Placental epithelial cell (primary cell): ENCODE results near the gene IFNA16. TPM values are rescaled to one million over a fixed set of nuclear protein-coding genes. Genes with fewer than 3 reads are reported as not detected.

ENCODE experiments used
- total RNA-seq: library from RNA; depleted of rRNA; stranded (reverse); fragments of >200 nt; gene quantifications from 2 replicates; pipeline ENCODE4 v1.2.3, GENCODE V29; 2012

The IFNA16 gene
- total RNA-seq, result not detected in 2 replicates

GRCh38 chr9:21217211-21217610 is at the start of gene IFNA16:
TSS of gene IFNA16 (minus strand) at chr9:21217311. CDS start at chr9:21217305, 6 bp downstream.

GRCh38 chr9:21239911-21240310 is 22.8 kb upstream of the IFNA16 start, which contains the start of gene IFNA14:
TSS of gene IFNA14 (minus strand) at chr9:21240005. CDS start at chr9:21239935, 70 bp downstream.

GRCh38 chr9:21228122-21228521 is 11.0 kb upstream of the IFNA16 start, which contains the start of gene IFNA17:
TSS of gene IFNA17 (minus strand) at chr9:21228222. CDS start at chr9:21228173, 49 bp downstream.

GRCh38 chr9:21207043-21207442 is 10.1 kb downstream of the IFNA16 start, which contains the start of gene IFNA10:
TSS of gene IFNA10 (minus strand) at chr9:21207143. CDS start at chr9:21207097, 46 bp downstream.

GRCh38 chr9:21202105-21202504 is 15.0 kb downstream of the IFNA16 start, which contains the start of gene IFNA7:
TSS of gene IFNA7 (minus strand) at chr9:21202205. CDS start at chr9:21202165, 40 bp downstream.

GRCh38 chr9:21187487-21187886 is 29.6 kb downstream of the IFNA16 start, which contains the start of gene IFNA4:
TSS of gene IFNA4 (minus strand) at chr9:21187587. CDS start at chr9:21187531, 56 bp downstream.

GRCh38 chr9:21166560-21166959 is 50.6 kb downstream of the IFNA16 start, which contains the start of gene IFNA21:
TSS of gene IFNA21 (minus strand) at chr9:21166660. CDS start at chr9:21166612, 48 bp downstream.

Other genes starting within 250 kb of the IFNA16 start
- 25.9 and 30.0 TPM in 2 replicates for gene HACD4, start 185.7 kb downstream of the IFNA16 start, total RNA-seq
- gene IFNB1, start 139.4 kb downstream of the IFNA16 start, total RNA-seq, result not detected in 2 replicates
- gene IFNW1, start 75.5 kb downstream of the IFNA16 start, total RNA-seq, result not detected in 2 replicates
- gene IFNA21, start 50.7 kb downstream of the IFNA16 start, total RNA-seq, result not detected in 2 replicates
- not detected in 2 replicates for gene IFNA4, start 29.7 kb downstream of the IFNA16 start, total RNA-seq
- gene IFNA7, start 15.1 kb downstream of the IFNA16 start, total RNA-seq, result not detected in 2 replicates
- gene IFNA10, start 10.2 kb downstream of the IFNA16 start, total RNA-seq, result not detected in 2 replicates
- not detected in 2 replicates for gene IFNA17, start 10.9 kb upstream of the IFNA16 start, total RNA-seq
- not detected in 2 replicates for gene IFNA14, start 22.7 kb upstream of the IFNA16 start, total RNA-seq
- gene IFNA5, start 88.0 kb upstream of the IFNA16 start, total RNA-seq, result not detected in 2 replicates
- 34.2 and 43.8 TPM in 2 replicates for gene KLHL9, start 118.1 kb upstream of the IFNA16 start, total RNA-seq
- gene IFNA6, start 133.6 kb upstream of the IFNA16 start, total RNA-seq, result not detected in 2 replicates
- under 0.01 TPM in 1 of 2 replicates, not detected in the other for gene IFNA13, start 150.7 kb upstream of the IFNA16 start, total RNA-seq
- not detected in 2 replicates for gene IFNA2, start 168.1 kb upstream of the IFNA16 start, total RNA-seq
- not detected in 2 replicates for gene IFNA8, start 191.8 kb upstream of the IFNA16 start, total RNA-seq
- gene IFNA1, start 223.1 kb upstream of the IFNA16 start, total RNA-seq, result not detected in 2 replicates